ENCODE data around the gene CARD18. TPM values are rescaled to one million over a fixed set of nuclear protein-coding genes. Genes with fewer than 3 reads are reported as not detected.

Gene CARD18
- total RNA-seq, 4 donors from 2014 or later: not detected

DNA sequence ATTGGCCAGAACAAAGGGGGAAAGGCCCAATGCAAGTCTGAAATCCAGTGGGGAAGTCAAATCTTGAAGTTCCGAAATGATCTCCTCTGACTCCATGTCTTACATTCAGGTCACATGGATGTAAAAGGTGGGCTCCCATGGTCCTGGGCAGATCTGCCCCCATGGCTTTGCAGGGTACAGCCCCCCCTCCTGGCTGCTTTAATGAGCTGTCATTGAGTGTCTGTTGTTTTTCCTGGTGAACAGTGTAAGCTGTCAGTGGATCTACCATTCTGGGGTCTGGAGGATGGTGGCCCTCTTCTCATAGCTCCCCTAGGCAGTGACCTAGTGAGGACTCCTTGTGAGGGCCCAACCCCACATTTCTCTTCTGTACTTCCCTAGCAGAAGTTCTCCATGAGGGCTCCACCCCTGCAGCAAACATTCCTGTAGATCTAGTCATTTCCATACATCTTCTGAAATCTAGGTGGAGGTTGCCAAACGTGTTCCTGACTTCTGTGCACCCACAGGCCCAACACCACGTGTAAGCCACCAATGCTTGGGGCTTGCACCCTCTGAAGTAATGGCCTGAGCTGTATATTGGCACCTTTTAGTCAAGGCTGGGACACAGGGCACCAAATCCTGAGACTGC, 9.3 kb downstream of the CARD18 start:
- H3K4me3 ChIP-seq (replicated peaks in 1 of 3): no peak overlapping the region
- H3K36me3 ChIP-seq: no peaks in the 10 kb centered on the region
- no peaks in the 10 kb centered on the region for H3K4me1 ChIP-seq
- intact Hi-C loops (cut with DNase I): no loop called here
- H3K27me3 ChIP-seq: no peaks in the 10 kb centered on the region
- TF ChIP-seq, protein P1, sequence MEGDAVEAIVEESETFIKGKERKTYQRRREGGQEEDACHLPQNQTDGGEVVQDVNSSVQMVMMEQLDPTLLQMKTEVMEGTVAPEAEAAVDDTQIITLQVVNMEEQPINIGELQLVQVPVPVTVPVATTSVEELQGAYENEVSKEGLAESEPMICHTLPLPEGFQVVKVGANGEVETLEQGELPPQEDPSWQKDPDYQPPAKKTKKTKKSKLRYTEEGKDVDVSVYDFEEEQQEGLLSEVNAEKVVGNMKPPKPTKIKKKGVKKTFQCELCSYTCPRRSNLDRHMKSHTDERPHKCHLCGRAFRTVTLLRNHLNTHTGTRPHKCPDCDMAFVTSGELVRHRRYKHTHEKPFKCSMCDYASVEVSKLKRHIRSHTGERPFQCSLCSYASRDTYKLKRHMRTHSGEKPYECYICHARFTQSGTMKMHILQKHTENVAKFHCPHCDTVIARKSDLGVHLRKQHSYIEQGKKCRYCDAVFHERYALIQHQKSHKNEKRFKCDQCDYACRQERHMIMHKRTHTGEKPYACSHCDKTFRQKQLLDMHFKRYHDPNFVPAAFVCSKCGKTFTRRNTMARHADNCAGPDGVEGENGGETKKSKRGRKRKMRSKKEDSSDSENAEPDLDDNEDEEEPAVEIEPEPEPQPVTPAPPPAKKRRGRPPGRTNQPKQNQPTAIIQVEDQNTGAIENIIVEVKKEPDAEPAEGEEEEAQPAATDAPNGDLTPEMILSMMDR (IDR thresholded peaks at IDR 0.05): no peak
- no peak for TF ChIP-seq POLR2A (IDR thresholded peaks at IDR 0.05)
- no peak for DNase-seq
- no peaks in the 10 kb centered on the region for H3K9me3 ChIP-seq
- WGBS, 2 donors: 67 to 83% methylated on average over 3 of the region's 3 CpGs
- no peak overlapping the region for H3K27ac ChIP-seq

DNA sequence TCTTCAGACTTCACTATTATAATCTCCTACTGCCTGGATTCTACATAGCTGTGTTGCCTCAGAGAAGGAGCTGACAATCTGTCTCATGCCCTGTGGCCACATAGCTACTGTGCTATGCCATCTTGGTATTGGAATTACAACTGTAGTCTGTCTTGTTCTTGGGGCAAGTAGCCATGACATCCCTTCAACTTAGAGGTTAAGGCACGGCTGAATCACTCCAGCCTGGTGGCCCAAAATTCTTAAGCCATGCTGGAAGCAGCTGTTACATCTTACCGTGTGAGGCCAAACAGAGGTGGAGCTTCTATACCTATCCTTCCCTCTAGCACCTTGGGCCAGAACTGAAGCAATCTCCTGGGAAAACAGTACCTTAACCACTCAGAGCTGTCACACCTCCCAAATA, 14.8 kb downstream of the CARD18 start:
- Histone ChIP-seq H3K36me3 (no peaks in the 10 kb centered on the region), H3K4me1 (no peaks in the 10 kb centered on the region), H3K9me3 (no peaks in the 10 kb centered on the region), H3K27ac (no peak overlapping the region), H3K4me3 (replicated peaks in 1 of 3) (no peak overlapping the region), H3K27me3 (no peaks in the 10 kb centered on the region)
- WGBS, 2 donors: 88 to 94% methylated on average over 2 of the region's 2 CpGs
- intact Hi-C loops (cut with DNase I): no loop called here
- DNase-seq: no peak
- TF ChIP-seq, protein P1 (IDR thresholded peaks at IDR 0.05): no peak
- no peak for TF ChIP-seq POLR2A (IDR thresholded peaks at IDR 0.05)

- no peaks in the 10 kb centered on the region for H3K27me3 ChIP-seq
- TF ChIP-seq, protein P1 (IDR thresholded peaks at IDR 0.05): no peak
- no peak for TF ChIP-seq POLR2A (IDR thresholded peaks at IDR 0.05)
- no peaks in the 10 kb centered on the region for H3K4me1 ChIP-seq
- H3K4me3 ChIP-seq (replicated peaks in 1 of 3): no peak overlapping the region
- H3K27ac ChIP-seq: no peak overlapping the region
- intact Hi-C loops (cut with DNase I): no loop called here
- no peaks in the 10 kb centered on the region for H3K36me3 ChIP-seq
- H3K9me3 ChIP-seq: no peaks in the 10 kb centered on the region
- WGBS, 2 donors: 83 to 91% methylated on average over 6 to 8 of the region's 13 CpGs
- DNase-seq: no peak
These were observed 28.2 kb downstream of the CARD18 start for GRCh38 chr11:105111145-105111944.

- DNase-seq: no peak
- intact Hi-C loops (cut with DNase I): no loop called here
- Histone ChIP-seq H3K4me3 (replicated peaks in 1 of 3) (no peak overlapping the region), H3K36me3 (no peaks in the 10 kb centered on the region), H3K9me3 (no peaks in the 10 kb centered on the region), H3K27me3 (no peaks in the 10 kb centered on the region), H3K4me1 (no peaks in the 10 kb centered on the region), H3K27ac (no peak overlapping the region)
- WGBS, 2 donors: 71% methylated on average over 2 of the region's 2 CpGs
- no peak for TF ChIP-seq POLR2A (IDR thresholded peaks at IDR 0.05)
- TF ChIP-seq, protein P1 (IDR thresholded peaks at IDR 0.05): no peak
These were observed 28.9 kb downstream of the CARD18 start for GRCh38 chr11:105110688-105111030.
